ENCODE results near the gene HIBCH.
"Not testable (repeated sequence)": the region's sequence is repeated elsewhere in the genome, so short reads cannot be mapped to it uniquely, and the experiment has no call there.

The HIBCH gene

GRCh38 chr2:190169221-190170072 is 150.2 kb downstream of the HIBCH start:
- TF ChIP-seq POLR2A (IDR thresholded peaks at IDR 0.05; ENCODE audit: low read depth, low read length) = no peak
- DNase-seq (ENCODE audit: insufficient read length, low spot score) (no peak), FAIRE-seq (no peak)

- DNase-seq (ENCODE audit: insufficient read length, low spot score) (no peak), FAIRE-seq (no peak)
- TF ChIP-seq POLR2A (IDR thresholded peaks at IDR 0.05; ENCODE audit: low read depth, low read length) = no peak
Observed at GRCh38 chr2:190167702-190168101, 151.9 kb downstream of the HIBCH start.

GRCh38 chr2:190165491-190165890 is 154.1 kb downstream of the HIBCH start:
- DNase-seq (ENCODE audit: insufficient read length, low spot score) = no peak
- no peak for FAIRE-seq
- no peak for TF ChIP-seq POLR2A (IDR thresholded peaks at IDR 0.05; ENCODE audit: low read depth, low read length)

GRCh38 chr2:190162851-190163250 is 156.8 kb downstream of the HIBCH start:
- FAIRE-seq (no peak), DNase-seq (ENCODE audit: insufficient read length, low spot score) (no peak)
- TF ChIP-seq POLR2A (IDR thresholded peaks at IDR 0.05; ENCODE audit: low read depth, low read length) = no peak

- no peak for TF ChIP-seq POLR2A (IDR thresholded peaks at IDR 0.05; ENCODE audit: low read depth, low read length)
- no peak for FAIRE-seq
- no peak for DNase-seq (ENCODE audit: insufficient read length, low spot score)
Observed at GRCh38 chr2:190159453-190159852, 160.2 kb downstream of the HIBCH start.

- no peak for TF ChIP-seq POLR2A (IDR thresholded peaks at IDR 0.05; ENCODE audit: low read depth, low read length)
- DNase-seq (ENCODE audit: insufficient read length, low spot score) (no peak), FAIRE-seq (no peak)
Observed at GRCh38 chr2:190158798-190159434, 160.7 kb downstream of the HIBCH start.

- not testable (repeated sequence) for FAIRE-seq; DNase-seq (ENCODE audit: insufficient read length, low spot score)
Observed at GRCh38 chr2:190157613-190158528, 161.8 kb downstream of the HIBCH start.

- FAIRE-seq (no peak), DNase-seq (ENCODE audit: insufficient read length, low spot score) (no peak)
- no peak for TF ChIP-seq POLR2A (IDR thresholded peaks at IDR 0.05; ENCODE audit: low read depth, low read length)
Observed at GRCh38 chr2:190156530-190157212, 163.0 kb downstream of the HIBCH start.
